H54 (cell line): ENCODE measurements around the gene TSEN15.

ENCODE experiments used
- DNase-seq: peaks from one replicate; pipeline ENCODE4 v3.0.0; 2011; ENCODE audit warnings: low spot score, mixed read lengths; ENCODE audit not compliant: insufficient read length
- FAIRE-seq: peaks from 3 replicates; lab custom pipeline; 2011; peaks lifted over from hg19 to GRCh38; lab: Jason Lieb, UNC
- POLR2A ChIP-seq: IDR thresholded peaks from 2 replicates; pipeline ENCODE4 v1.6.1; 2011; ENCODE audit warnings: low read depth, mild to moderate bottlenecking, low read length

Gene TSEN15

GRCh38 chr1:184051485-184052193 is at the start of gene TSEN15:
TSEN15 (plus strand) TSS chr1:184051730; CDS start chr1:184051756, 26 bp downstream.
- DNase-seq (peak; percentile 61), FAIRE-seq (peak; percentile 85)

GRCh38 chr1:184002071-184002470 is 49.5 kb upstream of the TSEN15 start:
- FAIRE-seq (peak; percentile 99), DNase-seq (peak; percentile 54)
- no peak for TF ChIP-seq POLR2A

More at GRCh38 chr1:184051485-184052193, at the start of gene TSEN15:
- peak; percentile 93 for TF ChIP-seq POLR2A

- TF ChIP-seq POLR2A, result no peak
- no peak for DNase-seq
- no peak for FAIRE-seq
Observed at GRCh38 chr1:184004935-184005334, 46.6 kb upstream of the TSEN15 start.

GRCh38 chr1:184005506-184005905 is 46.0 kb upstream of the TSEN15 start:
- FAIRE-seq (no peak), DNase-seq (no peak)
- no peak for TF ChIP-seq POLR2A

GRCh38 chr1:184010788-184011187 is 40.7 kb upstream of the TSEN15 start:
- DNase-seq (no peak), FAIRE-seq (no peak)
- no peak for TF ChIP-seq POLR2A

- FAIRE-seq (no peak), DNase-seq (no peak)
- TF ChIP-seq POLR2A, result no peak
Observed at GRCh38 chr1:184012187-184012586, 39.3 kb upstream of the TSEN15 start.

- FAIRE-seq (no peak), DNase-seq (no peak)
- TF ChIP-seq POLR2A, result no peak
Observed at GRCh38 chr1:184014271-184014670, 37.3 kb upstream of the TSEN15 start.

- DNase-seq, result no peak
- no peak for TF ChIP-seq POLR2A
- no peak for FAIRE-seq
Observed at GRCh38 chr1:184016169-184016568, 35.4 kb upstream of the TSEN15 start.

- no peak for DNase-seq
- no peak for TF ChIP-seq POLR2A
- FAIRE-seq, result no peak
Observed at GRCh38 chr1:184017306-184017705, 34.2 kb upstream of the TSEN15 start.

GRCh38 chr1:184018622-184019021 is 32.9 kb upstream of the TSEN15 start:
- TF ChIP-seq POLR2A, result no peak
- no peak for FAIRE-seq
- DNase-seq, result no peak

- no peak for FAIRE-seq
- DNase-seq, result no peak
- TF ChIP-seq POLR2A, result no peak
Observed at GRCh38 chr1:184019069-184019468, 32.5 kb upstream of the TSEN15 start.

GRCh38 chr1:184019506-184019905 is 32.0 kb upstream of the TSEN15 start:
- DNase-seq (no peak), FAIRE-seq (no peak)
- no peak for TF ChIP-seq POLR2A

GRCh38 chr1:184020328-184020727 is 31.2 kb upstream of the TSEN15 start:
- TF ChIP-seq POLR2A, result no peak
- DNase-seq (no peak), FAIRE-seq (no peak)

- TF ChIP-seq POLR2A, result no peak
- FAIRE-seq (no peak), DNase-seq (no peak)
Observed at GRCh38 chr1:184020855-184021254, 30.7 kb upstream of the TSEN15 start.

- DNase-seq (no peak), FAIRE-seq (no peak)
- no peak for TF ChIP-seq POLR2A
Observed at GRCh38 chr1:184021728-184022127, 29.8 kb upstream of the TSEN15 start.
